ENCODE data around the gene CNNM2.

DNA sequence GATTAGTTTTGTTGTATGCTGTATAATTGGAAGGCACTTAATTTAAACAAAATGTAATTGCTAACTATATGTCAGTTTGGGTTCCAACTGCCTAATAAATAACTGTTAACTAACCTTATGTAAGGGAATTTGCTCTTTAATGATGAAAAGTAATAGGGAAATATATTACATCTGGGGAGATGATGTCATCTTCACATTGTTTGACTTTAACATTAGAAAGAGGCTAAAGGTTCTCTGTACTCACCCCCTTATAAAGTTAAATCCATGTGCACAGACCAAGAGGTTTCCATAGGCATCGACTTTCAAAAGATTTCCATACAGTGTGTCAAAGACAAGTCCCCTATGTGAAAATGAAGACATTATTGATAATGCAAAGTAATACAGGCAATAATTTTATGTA, 187.4 kb downstream of the CNNM2 start:
- TF ChIP-seq EZH2 (IDR thresholded peaks at IDR 0.05; ENCODE audit: insufficient read depth, poor library complexity, severe bottlenecking) (no peak), EZH2phosphoT487 (IDR thresholded peaks at IDR 0.05; ENCODE audit: insufficient read depth, low read depth) (no peak)
